Erythroblast (primary cell): ENCODE results near the gene CATSPERD.
"Not testable (repeated sequence)": the region's sequence is repeated elsewhere in the genome, so short reads cannot be mapped to it uniquely, and the experiment has no call there.

Experiments used
- DNase-seq, 2 experiments: peaks; one replicate each; lab custom pipeline; 2025; lab: John Stamatoyannopoulos, UW
- GATA1 ChIP-seq: IDR thresholded peaks from 2 replicates; pipeline ENCODE4 v1.6.1; 2011; ENCODE audit warnings: low read depth, mild to moderate bottlenecking, control low read depth, low read length, moderate library complexity
- POLR2A ChIP-seq: IDR thresholded peaks from 2 replicates; pipeline ENCODE4 v1.6.1; 2011; ENCODE audit warnings: mild to moderate bottlenecking, low read length

The CATSPERD gene

DNA sequence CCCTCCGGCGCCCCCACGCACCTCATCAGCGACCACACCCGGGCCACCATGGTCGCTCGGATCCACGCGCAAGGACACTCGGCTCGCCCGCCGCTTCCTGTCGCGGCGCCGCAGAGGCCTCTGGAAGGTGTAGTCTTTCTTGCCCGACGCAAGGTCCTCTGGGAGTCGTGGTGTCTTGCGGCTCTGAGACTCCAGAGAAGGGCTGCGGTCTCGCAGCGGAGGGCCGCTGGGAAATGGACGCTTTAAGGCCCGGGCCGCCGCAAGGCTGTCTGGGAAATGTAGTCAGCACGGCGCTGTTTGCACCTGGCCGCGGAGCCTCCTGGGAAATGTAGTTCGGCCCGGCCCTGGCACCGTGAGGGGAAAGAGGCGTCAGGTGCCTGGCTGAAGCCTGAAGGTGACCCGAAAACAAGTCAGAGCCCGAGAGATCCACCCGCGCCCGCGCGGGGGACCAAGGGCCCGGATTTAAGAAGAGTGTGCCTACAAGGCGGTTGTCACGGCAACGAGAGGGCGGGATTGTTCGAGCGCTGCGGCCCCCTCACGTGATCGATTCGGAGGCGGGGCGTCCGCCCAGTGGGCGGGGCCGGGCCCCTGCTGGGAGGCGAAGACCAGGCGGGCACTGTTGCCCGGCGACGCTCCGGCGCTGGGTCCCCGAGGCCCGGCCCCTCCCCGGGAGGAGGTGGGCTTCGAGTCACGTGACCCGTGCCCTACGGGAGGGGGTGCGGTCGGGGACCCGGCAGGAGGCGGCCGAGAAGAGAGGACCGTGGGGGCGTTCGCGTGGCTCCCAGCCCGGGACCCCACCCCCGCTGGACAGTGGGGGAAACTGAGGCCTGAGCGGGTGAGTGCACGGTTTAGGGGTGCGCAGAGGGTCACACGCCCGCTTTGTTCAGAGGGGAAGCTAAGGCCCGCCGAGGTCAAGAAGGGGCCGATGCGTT, 39.7 kb upstream of the CATSPERD start, which contains the start of the genes HSD11B1L and MICOS13:
HSD11B1L (plus strand) TSS at position 591 of the 932 bp plus-strand sequence. CDS start 3,806 bp downstream, outside the sequence.
MICOS13 (minus strand) TSS at position 80 of the 932 bp plus-strand sequence; CDS start at position 50, 30 bp downstream.
- TF ChIP-seq GATA1 (no peak), POLR2A (peak; percentile 41)
- peak; percentile 99 for DNase-seq

DNA sequence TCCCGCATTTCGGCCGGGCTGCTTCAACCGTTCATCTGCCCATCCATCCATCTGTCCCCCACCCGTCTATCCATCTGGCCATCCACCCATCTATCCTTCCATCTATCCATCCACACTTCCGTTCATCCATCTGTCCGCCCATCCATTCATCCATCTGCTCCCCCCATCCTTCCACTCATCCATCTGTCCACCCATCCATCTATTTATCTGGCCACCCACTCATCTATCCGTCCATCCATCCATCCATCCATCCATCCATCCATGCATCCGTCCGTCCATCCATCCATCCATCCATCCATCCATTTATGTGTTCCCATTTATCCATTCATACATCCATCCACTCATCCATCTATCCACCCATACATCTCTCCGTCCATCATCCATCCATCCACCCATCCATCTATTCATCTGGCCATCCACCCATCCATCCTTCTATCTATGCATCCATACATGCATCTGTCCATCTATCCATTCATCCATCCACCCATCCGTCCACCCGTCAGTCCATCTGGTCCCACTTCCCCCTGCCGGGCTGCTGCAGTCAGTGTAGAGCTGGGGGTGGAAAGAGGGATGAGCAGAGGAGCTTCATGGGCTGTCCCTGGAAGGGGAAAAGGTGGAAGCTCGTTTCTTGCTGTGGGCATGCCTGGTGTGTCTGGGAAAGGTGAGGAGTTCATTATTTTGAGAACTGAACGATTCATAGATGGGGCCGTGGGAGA, 38.9 kb upstream of the CATSPERD start:
- no peak for DNase-seq
- TF ChIP-seq GATA1 (no peak), POLR2A (no peak)

DNA sequence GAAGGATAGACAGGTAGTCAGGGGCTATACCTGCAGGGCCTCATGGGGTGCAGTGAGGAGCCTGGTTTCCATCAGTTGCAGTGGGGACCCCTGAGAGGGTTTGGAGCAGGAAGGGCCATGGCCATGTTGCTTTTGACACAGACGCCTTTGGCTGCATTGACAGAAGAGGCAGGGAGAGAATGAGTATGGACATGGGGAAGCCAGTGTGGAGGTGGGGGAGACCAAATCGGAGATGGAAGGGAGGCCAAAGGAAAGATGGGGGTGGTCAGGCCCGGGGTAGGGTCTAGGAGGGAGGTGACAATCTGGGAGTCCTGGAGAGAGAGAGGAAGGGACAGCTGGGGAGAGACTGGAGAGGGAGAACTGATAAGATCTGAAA, 38.3 kb upstream of the CATSPERD start:
- no peak for DNase-seq
- TF ChIP-seq POLR2A, result no peak
- no peak for TF ChIP-seq GATA1

DNA sequence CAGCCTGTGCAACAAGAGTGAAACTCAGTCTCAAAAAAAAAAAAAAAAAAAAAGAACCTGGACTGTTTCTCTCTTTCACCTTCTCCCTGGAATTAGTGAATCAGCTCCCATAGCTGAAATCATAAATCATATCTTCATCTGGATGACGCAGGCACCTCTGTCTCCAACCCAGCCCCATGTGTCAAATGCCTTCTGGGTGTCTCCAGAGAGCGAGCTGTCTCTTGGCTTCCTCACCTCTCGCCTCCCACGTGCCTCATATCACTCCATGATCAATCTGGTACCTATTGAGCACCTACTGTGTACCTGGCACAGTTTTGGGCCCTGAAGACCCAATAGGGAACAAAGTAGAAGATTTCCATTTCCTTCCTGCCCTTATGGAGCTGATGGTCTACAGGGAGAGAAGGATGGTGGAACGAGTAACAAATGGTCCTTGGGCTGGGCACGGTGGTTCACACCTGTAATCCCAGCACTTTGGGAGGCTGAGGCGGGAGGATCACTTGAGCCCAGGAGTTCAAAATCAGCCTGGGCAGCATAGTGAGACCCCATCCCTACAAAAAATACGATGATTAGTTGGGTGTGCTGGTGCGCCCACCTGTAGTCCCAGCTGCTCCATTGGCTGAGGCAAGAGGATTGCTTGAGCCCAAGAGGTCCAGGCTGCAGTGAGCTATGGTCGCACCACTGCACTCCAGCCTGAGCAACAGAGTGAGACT, 37.1 kb upstream of the CATSPERD start:
- no peak for DNase-seq
- TF ChIP-seq GATA1, result no peak

DNA sequence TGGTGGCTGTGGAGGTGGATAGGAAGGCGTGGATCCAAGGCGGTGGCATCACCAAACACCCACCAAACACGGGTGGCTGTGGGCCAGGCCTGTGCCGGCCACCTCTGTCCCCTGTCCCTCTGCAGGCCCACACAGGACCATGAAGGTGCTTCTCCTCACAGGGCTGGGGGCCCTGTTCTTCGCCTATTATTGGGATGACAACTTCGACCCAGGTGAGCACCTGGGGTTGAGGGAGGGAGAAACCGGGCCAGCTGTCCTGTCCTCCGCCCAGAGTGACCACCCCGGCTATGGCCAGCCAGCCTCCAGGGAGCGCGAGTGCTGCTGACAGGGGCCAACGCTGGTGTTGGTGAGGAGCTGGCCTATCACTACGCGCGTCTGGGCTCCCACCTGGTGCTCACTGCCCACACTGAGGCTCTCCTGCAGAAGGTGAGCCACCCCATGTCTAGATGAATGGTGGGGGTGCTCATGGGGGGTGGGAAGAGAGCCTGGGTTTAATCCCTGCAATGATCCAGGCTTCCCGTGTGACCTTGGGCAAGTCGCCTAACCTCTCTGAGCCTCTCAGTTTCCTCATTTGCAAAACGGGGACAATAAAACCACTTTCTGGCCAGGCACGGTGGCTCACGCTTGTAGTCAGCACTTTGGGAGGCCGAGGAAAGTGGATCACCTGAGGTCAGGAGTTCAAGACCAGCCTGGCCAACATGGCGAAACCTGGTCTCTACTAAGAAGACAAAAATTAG, 35.6 kb upstream of the CATSPERD start:
- TF ChIP-seq GATA1 (no peak), POLR2A (no peak)
- DNase-seq, result no peak

DNA sequence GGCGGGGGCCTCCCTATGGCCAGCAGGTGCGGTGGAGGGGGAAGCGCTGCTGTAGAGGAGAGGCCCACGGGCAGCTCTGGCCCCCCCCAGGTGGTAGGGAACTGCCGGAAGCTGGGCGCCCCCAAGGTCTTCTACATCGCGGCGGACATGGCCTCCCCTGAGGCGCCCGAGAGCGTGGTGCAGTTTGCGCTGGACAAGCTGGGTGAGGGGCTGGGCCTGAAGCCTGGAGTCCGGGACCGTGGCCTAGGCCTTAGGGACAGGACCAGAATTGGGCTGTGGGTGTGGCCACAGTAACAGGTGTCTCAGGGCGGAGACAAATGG, 34.2 kb upstream of the CATSPERD start:
- DNase-seq, result no peak
- TF ChIP-seq POLR2A, result no peak
- no peak for TF ChIP-seq GATA1

DNA sequence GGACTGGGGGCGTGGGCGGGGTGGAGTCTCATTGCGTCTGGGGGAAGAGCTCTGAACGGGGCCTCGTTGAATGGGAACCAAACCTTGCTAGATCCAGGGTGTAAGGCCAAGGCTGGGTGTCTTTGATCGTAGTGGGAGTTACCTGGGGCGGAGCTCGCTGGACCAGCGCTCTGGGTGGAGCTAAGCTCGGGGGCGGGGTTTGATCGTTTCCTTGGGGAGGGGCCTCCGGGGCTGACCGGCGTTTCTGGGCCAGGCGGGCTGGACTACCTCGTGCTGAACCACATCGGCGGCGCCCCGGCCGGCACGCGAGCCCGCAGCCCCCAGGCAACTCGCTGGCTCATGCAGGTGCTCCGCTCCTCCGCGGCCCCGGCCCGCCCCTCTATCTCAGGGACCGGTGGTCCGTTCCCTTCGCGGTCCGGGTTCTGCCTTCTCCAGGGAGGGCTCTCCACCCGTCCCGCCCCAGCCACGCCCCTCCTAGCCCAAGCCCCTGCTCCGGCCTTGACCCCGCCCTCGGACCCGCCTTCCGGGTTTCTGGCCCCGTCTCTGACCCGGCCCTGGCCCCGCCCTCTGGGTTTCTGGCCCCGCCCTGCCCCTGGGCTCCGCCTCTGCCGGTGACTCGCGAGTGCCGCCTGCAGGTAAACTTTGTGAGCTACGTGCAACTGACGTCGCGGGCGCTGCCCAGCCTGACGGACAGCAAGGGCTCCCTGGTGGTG, 33.6 kb upstream of the CATSPERD start:
- peak; percentile 34 for TF ChIP-seq POLR2A
- no peak for TF ChIP-seq GATA1
- peak; percentile 95 to 98 for DNase-seq

DNA sequence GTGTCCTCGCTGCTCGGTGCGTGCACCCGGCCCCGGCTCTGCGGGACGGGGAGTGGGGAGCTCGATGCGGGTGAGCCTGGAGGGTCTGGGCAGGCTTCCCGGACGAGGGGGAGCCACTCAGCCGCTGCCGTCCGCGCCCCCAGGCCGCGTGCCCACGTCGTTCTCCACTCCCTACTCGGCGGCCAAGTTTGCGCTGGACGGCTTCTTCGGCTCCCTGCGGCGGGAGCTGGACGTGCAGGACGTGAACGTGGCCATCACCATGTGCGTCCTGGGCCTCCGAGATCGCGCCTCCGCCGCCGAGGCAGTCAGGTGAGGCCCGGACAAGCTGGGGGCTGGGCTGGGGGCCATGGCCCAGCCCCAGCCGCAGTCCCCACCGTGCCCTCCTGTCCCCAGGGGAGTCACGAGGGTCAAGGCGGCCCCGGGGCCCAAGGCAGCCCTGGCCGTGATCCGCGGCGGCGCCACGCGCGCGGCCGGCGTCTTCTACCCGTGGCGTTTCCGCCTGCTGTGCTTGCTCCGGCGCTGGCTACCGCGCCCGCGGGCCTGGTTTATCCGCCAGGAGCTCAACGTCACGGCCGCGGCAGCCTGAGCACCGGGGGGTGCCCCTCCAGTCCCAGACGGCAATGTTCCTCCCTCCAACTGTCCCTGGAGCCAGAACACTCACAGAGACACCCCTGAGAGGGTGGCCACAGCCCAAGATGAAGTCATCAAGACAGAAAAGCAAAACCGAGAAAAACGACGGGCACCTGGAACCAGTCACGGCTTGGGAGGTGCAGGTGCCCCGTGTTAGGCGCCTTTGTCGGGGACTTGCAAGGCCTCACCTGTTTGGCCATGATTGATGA, 32.9 kb upstream of the CATSPERD start:
- DNase-seq, result no peak
- no peak for TF ChIP-seq GATA1
- no peak for TF ChIP-seq POLR2A

DNA sequence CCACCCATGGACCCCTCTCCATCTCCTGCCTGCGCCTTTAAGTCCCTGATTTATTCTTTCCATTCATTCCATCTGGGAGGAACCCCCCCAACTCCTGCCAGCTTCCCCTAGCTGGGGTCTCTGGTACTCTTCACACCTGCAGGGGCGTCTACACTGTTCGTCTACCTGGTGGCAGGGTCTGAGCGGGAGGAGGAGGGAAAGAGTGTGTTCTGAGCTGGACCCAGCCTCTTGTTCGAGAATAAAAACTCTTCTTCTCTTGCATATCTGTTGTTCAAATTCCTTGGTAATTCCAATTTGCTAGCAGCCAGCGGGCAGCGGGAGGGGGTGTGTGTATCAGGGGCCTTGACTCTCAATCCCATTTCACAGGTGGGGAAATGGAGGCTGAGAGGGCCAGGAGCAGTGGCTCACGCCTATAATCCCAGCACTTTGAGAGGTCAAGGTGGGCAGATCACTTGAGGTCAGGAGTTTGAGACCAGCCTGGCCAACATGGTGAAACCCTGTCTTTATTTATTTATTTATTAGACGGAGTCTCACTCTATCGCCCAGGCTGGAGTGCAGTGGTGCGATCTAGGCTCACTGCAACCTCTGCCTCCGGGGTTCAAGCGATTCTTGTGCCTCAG, 32.1 kb upstream of the CATSPERD start:
- not testable (repeated sequence) for DNase-seq

DNA sequence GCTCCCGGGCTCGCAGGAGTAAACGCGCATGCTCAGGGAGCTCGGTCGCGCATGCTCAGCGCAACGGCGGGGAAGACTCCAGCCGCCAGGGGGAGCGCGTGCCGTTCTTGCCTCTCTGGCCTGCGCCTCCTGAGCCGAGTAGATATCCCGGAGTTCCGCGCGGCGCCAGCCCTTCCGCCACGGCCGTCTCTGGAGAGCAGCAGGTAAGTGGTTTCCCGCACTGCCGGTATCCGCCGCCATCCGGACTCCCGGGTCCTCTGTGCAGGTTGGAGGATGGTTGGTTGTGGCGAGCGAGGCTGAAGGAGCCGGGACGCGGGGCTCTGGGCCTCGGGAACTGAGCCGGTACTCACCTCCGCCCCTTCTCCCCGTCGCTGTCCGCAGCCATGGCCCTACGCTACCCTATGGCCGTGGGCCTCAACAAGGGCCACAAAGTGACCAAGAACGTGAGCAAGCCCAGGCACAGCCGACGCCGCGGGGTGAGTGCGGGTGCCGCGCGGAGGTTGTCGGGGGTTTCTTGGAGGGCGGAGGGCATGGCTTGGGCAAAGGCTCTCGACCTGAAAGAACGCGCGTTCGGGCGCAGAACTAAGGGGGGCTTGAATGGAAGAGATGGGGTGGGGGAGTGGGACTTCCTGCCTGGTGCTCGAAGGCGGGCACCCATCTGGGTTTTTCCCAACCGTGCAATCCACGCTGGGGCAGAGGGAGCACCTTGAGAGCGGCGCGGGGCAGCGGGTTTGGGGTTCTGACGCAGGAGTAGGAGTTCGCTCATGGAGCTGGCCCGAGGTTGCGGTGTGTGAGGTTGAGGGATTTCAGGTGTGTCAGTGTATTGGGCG, 30.1 kb upstream of the CATSPERD start, which contains the start of gene RPL36:
RPL36 (plus strand) TSS at position 171 of the 830 bp plus-strand sequence; CDS start at position 384, 213 bp downstream.
- TF ChIP-seq POLR2A (peak; percentile 99), GATA1 (no peak)
- DNase-seq, result peak; percentile 97 to 99

DNA sequence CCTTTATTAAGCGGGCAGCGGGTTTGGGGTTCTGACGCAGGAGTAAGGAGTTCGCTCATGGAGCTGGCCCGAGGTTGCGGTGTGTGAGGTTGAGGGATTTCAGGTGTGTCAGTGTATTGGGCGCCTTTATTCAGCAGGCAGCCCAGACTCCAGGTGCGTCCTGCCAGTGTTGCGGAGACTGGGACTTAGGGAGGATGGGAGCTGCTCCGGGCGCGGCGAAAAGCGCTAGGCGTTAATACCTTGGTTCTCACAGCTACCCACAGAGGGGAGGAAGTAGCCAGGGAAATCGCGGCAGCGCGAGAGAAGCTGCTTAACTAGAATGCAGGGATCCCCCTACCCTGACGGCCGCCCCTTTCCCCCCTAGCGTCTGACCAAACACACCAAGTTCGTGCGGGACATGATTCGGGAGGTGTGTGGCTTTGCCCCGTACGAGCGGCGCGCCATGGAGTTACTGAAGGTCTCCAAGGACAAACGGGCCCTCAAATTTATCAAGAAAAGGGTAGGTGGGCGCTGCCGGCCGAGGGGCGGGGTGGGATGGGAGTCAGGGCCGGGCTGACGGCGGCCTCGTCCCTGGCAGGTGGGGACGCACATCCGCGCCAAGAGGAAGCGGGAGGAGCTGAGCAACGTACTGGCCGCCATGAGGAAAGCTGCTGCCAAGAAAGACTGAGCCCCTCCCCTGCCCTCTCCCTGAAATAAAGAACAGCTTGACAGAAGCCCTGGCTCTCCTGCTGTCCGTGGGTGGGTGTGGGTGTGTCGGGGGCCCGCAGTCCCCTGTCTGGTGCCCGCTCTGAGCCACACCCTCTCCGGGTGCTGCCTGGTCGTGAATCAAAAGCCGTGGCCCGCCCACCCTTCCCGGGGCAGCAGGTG, 29.2 kb upstream of the CATSPERD start:
- peak; percentile 73 to 76 for DNase-seq
- TF ChIP-seq GATA1 (no peak), POLR2A (no peak)
